ENCODE measurements around the gene NAPB.

The NAPB gene

GRCh38 chr20:23437126-23437899 is 16.0 kb upstream of the NAPB start:
- DNase-seq (ENCODE audit: low spot score) = no peak

- DNase-seq (ENCODE audit: low spot score) = no peak
These were observed 15.4 kb upstream of the NAPB start for GRCh38 chr20:23436681-23437080.

- DNase-seq (ENCODE audit: low spot score) = no peak
These were observed 14.6 kb upstream of the NAPB start for GRCh38 chr20:23435626-23436539.

GRCh38 chr20:23434521-23435313 is 13.4 kb upstream of the NAPB start:
- no peak for DNase-seq (ENCODE audit: low spot score)

- no peak for DNase-seq (ENCODE audit: low spot score)
These were observed 12.3 kb upstream of the NAPB start for GRCh38 chr20:23433628-23434027.

GRCh38 chr20:23425129-23425528 is 3.8 kb upstream of the NAPB start:
- no peak for DNase-seq (ENCODE audit: low spot score)

GRCh38 chr20:23419995-23420901 is 1.0 kb downstream of the NAPB start:
- peak; percentile 74 for DNase-seq (ENCODE audit: low spot score)

- DNase-seq (ENCODE audit: low spot score) = no peak
These were observed 1.7 kb downstream of the NAPB start for GRCh38 chr20:23419657-23419994.

- DNase-seq (ENCODE audit: low spot score) = peak; percentile 26
These were observed 3.4 kb downstream of the NAPB start for GRCh38 chr20:23417861-23418260.

GRCh38 chr20:23415959-23416583 is 5.2 kb downstream of the NAPB start:
- no peak for DNase-seq (ENCODE audit: low spot score)

GRCh38 chr20:23415555-23415954 is 5.7 kb downstream of the NAPB start:
- no peak for DNase-seq (ENCODE audit: low spot score)

- no peak for DNase-seq (ENCODE audit: low spot score)
These were observed 6.6 kb downstream of the NAPB start for GRCh38 chr20:23414526-23415188.

- no peak for DNase-seq (ENCODE audit: low spot score)
These were observed 7.3 kb downstream of the NAPB start for GRCh38 chr20:23413862-23414422.

- peak; percentile 24 for DNase-seq (ENCODE audit: low spot score)
These were observed 9.3 kb downstream of the NAPB start for GRCh38 chr20:23412026-23412425.

- DNase-seq (ENCODE audit: low spot score) = no peak
These were observed 10.2 kb downstream of the NAPB start for GRCh38 chr20:23410916-23411695.

GRCh38 chr20:23409800-23410199 is 11.5 kb downstream of the NAPB start:
- DNase-seq (ENCODE audit: low spot score) = no peak

GRCh38 chr20:23408957-23409356 is 12.3 kb downstream of the NAPB start:
- DNase-seq (ENCODE audit: low spot score) = no peak

- DNase-seq (ENCODE audit: low spot score) = no peak
These were observed 13.4 kb downstream of the NAPB start for GRCh38 chr20:23407781-23408464.

GRCh38 chr20:23406880-23407279 is 14.4 kb downstream of the NAPB start:
- no peak for DNase-seq (ENCODE audit: low spot score)

Measured in hematopoietic multipotent progenitor cell treated with erythropoietin and hydrocortisone succinate and interleukin-3 and kit ligand, for 17 days (in vitro differentiated cells).